K562 (cell line): ENCODE data around the gene EPB42. TPM values are rescaled to one million over a fixed set of nuclear protein-coding genes. Genes with fewer than 3 reads are reported as not detected.

Experiments
- ATAC-seq: fragments of 200-7000 bp; cut with Tn5 transposase; 3 replicates; pipeline ENCODE4 v1.9.1; 2020; ENCODE audit warnings: moderate library complexity
- BruUV-seq: library from RNA; stranded (reverse); fragments of 400-500 nt; replicated peaks from 2 replicates; lab custom pipeline; 2021; lab: Mats Ljungman, UMichigan
- CTCF ChIA-PET: fragments of 300-600 bp; formaldehyde crosslinking; extraction: SDS; loops from one replicate; lab custom pipeline; 2021; ENCODE audit warnings: low intra/inter-chr PET ratio; lab: Yijun Ruan, JAX
- POLR2A ChIA-PET: fragments of 300-600, 350-650 bp; sonication (Branson Sonifier 250); formaldehyde crosslinking; extraction: SDS; loops from one replicate; lab custom pipeline; 2021; ENCODE audit warnings: antibody characterized with exemption, inconsistent platforms; lab: Yijun Ruan, JAX
- DNase-seq, 4 experiments: peaks; one replicate each; pipeline versions ENCODE4 v3.0.0 to v3.0.0-alpha.2; 2011 to 2018; ENCODE audit warnings: low spot score in 3 of 4, mixed read lengths in 3 of 4; ENCODE audit errors: extremely low read depth in 1 of 4
- FAIRE-seq: peaks from 2 replicates; lab custom pipeline; 2011; peaks lifted over from hg19 to GRCh38; lab: Jason Lieb, UNC
- H2AFZ ChIP-seq: 2 replicates; pipeline ENCODE4 v1.6.0; 2011; ENCODE audit warnings: low read depth, low read length, control low read depth, inconsistent platforms
- H3K27ac ChIP-seq: fragments of 200-600 bp; 3 replicates; pipeline ENCODE4 v1.8.0; 2011; ENCODE audit warnings: low read depth, mild to moderate bottlenecking, control low read depth, inconsistent platforms, low read length, moderate library complexity, mixed read lengths; ENCODE audit errors: extremely low read depth
- H3K27me3 ChIP-seq, 2 experiments: fragments of 300-600 bp in 1 of 2; 2 replicates in 1 of 2; 3 replicates in 1 of 2; pipeline versions ENCODE4 v1.6.0 to v1.8.0; 2011; ENCODE audit warnings: inconsistent platforms in 2 of 2, low read length in 2 of 2, mild to moderate bottlenecking in 1 of 2, mixed read lengths in 1 of 2, moderate library complexity in 1 of 2; ENCODE audit not compliant: control insufficient read depth in 2 of 2, insufficient read depth in 2 of 2
- H3K36me3 ChIP-seq: fragments of 300-600 bp; 3 replicates; pipeline ENCODE4 v1.8.0; 2011; ENCODE audit warnings: mild to moderate bottlenecking, low read length, inconsistent platforms; ENCODE audit not compliant: control insufficient read depth, insufficient read depth
- H3K4me1 ChIP-seq, 2 experiments: fragments of 200-600 bp in 1 of 2; replicated peaks in 1 of 2; 2 replicates in 1 of 2; 3 replicates in 1 of 2; pipeline versions ENCODE4 v1.5.1 to v1.8.0; 2011; ENCODE audit warnings: inconsistent platforms in 2 of 2, low read length in 2 of 2, mild to moderate bottlenecking in 1 of 2, mixed read lengths in 1 of 2, moderate library complexity in 1 of 2; ENCODE audit not compliant: control insufficient read depth in 2 of 2, insufficient read depth in 2 of 2
- H3K4me2 ChIP-seq: 2 replicates; pipeline ENCODE4 v1.6.1; 2011; ENCODE audit warnings: low read length, control low read depth, inconsistent platforms, mixed read lengths; ENCODE audit not compliant: insufficient read depth
- H3K4me3 ChIP-seq: fragments of 200-600 bp; sonication (generic), shearing (Covaris generic); 2 replicates; pipeline ENCODE4 v1.5.1; 2016; ENCODE audit warnings: control low read depth, inconsistent platforms
- H3K79me2 ChIP-seq: fragments of 200-600 bp; 3 replicates; pipeline ENCODE4 v1.8.0; 2011; ENCODE audit warnings: low read length, inconsistent platforms; ENCODE audit not compliant: control insufficient read depth, insufficient read depth
- H3K9ac ChIP-seq, 2 experiments: 2 replicates each; pipeline versions ENCODE4 v1.6.0 to v1.6.1; 2011; ENCODE audit warnings: low read depth in 2 of 2, low read length in 2 of 2, control low read depth in 1 of 2, inconsistent platforms in 1 of 2, mild to moderate bottlenecking in 1 of 2, mixed read lengths in 1 of 2; ENCODE audit not compliant: insufficient read depth in 1 of 2
- H3K9me1 ChIP-seq: one replicate; pipeline ENCODE4 v1.6.0; 2011; ENCODE audit warnings: inconsistent platforms, mild to moderate bottlenecking, low read length, moderate library complexity; ENCODE audit not compliant: control insufficient read depth, insufficient read depth
- H3K9me3 ChIP-seq: replicated peaks from 2 replicates; pipeline ENCODE4 v1.5.1; 2011; ENCODE audit warnings: low read depth, low read length, inconsistent platforms; ENCODE audit not compliant: control insufficient read depth, insufficient read depth
- H4K20me1 ChIP-seq: replicated peaks from 2 replicates; pipeline ENCODE4 v1.6.1; 2011; ENCODE audit warnings: low read length, inconsistent platforms, mixed read lengths; ENCODE audit not compliant: control insufficient read depth, insufficient read depth
- ESRRA ChIP-seq: fragments of 450-650 bp; IDR thresholded peaks from 2 replicates; pipeline ENCODE4 v1.6.1; 2014; ENCODE audit warnings: low read depth, mild to moderate bottlenecking, moderate library complexity, borderline replicate concordance
- KLF13 ChIP-seq: fragments of 450-650 bp; IDR thresholded peaks from 2 replicates; pipeline ENCODE4 v1.6.1; 2016; ENCODE audit warnings: missing genetic modification characterization, low read depth, mild to moderate bottlenecking, missing compliant biosample characterization, moderate library complexity, borderline replicate concordance
- MITF ChIP-seq: IDR thresholded peaks from 2 replicates; pipeline ENCODE4 v1.6.1; 2014; ENCODE audit warnings: antibody characterized with exemption
- MLLT1 ChIP-seq, 2 experiments: fragments of 450-650 bp; IDR thresholded peaks; 2 replicates each; pipeline ENCODE4 v1.6.1; 2016
- POLR2B ChIP-seq: fragments of 450-650 bp; IDR thresholded peaks from 2 replicates; pipeline ENCODE4 v1.6.1; 2018; ENCODE audit warnings: low read depth; ENCODE audit not compliant: partially characterized antibody
- SAFB ChIP-seq: fragments of 200-400 bp; formaldehyde crosslinking; IDR thresholded peaks from 2 replicates; pipeline ENCODE4 v1.6.1; 2017; ENCODE audit warnings: low read depth, low read length, borderline replicate concordance
- ZC3H8 ChIP-seq: fragments of 450-650 bp; IDR thresholded peaks from 2 replicates; pipeline ENCODE4 v1.6.1; 2017
- ZKSCAN3 ChIP-seq: fragments of 250-450 bp; sonication (Bioruptor Pico); IDR thresholded peaks from 2 replicates; pipeline ENCODE4 v1.4.0; 2020
- ZNF324 ChIP-seq: fragments of 250-450 bp; sonication (Bioruptor Pico); IDR thresholded peaks from 2 replicates; pipeline ENCODE4 v1.4.0; 2020; ENCODE audit warnings: mild to moderate bottlenecking
- WGBS: fragments of 100-300 bp; shearing (Covaris generic); methylation state at CpG from one replicate; pipeline ENCODE4 v1.1.6; 2016; ENCODE audit warnings: low coverage, mixed read lengths; ENCODE audit not compliant: insufficient coverage; ENCODE audit errors: missing lambda C conversion rate; 5-methylcytosine and 5-hydroxymethylcytosine counted together
- in situ Hi-C: fragments of 300-500 bp; cut with MboI; formaldehyde crosslinking; loops from 4 replicates; pipeline ENCODE4 v1.15.0; 2018; ENCODE audit warnings: inconsistent platforms, mixed read lengths
- intact Hi-C: fragments of 100-400 bp; cut with micrococcal nuclease; formaldehyde crosslinking; loops from 2 replicates; pipeline ENCODE4 v1.14.2; 2022
- polyA plus RNA-seq, 8 experiments: library from polyadenylated mRNA; depleted of rRNA in 4 of 8; stranded (reverse) in 5 of 8; unstranded in 3 of 8; fragments of >200 nt; fragmentation: Nextera tagmentation in 2 of 8; fragmentation: Illumina TruSeq in 1 of 8; extraction: Ambion mirVana in 2 of 8; extraction: Trizol in 1 of 8; gene quantifications; 2 replicates each; pipeline versions ENCODE4 v1.2.1 to v1.2.3, GENCODE V29; 2011 to 2014; ENCODE audit warnings: inconsistent platforms in 1 of 8, missing spikeins in 1 of 8
- total RNA-seq, 7 experiments: library from RNA; depleted of rRNA in 6 of 7; stranded (reverse); fragments of >200 nt in 6 of 7; fragmentation: Illumina TruSeq in 2 of 7; extraction: Trizol in 2 of 7; gene quantifications; 2 replicates each; pipeline versions ENCODE4 v1.2.1 to v1.2.3, GENCODE V29; 2011 to 2021; ENCODE audit warnings: low replicate concordance in 1 of 7
- TF ChIP-seq, protein P1 (sequence below): sonication (generic); formaldehyde crosslinking; IDR thresholded peaks from 2 replicates; pipeline ENCODE4 v1.8.1; 2023; ENCODE audit warnings: mild to moderate bottlenecking, missing genetic modification reagents
- TF ChIP-seq, protein P2 (sequence below): fragments of 450-650 bp; formaldehyde crosslinking; IDR thresholded peaks from 2 replicates; pipeline ENCODE4 v1.4.0; 2020; ENCODE audit warnings: mild to moderate bottlenecking, moderate library complexity

The EPB42 gene
- total and polyA plus RNA-seq, 9 of the 15 experiments (the other 6 are each of a cell fraction or from before 2014, with no cell fraction given): 0.38 to 2.3 (median 1.4) TPM

- Histone ChIP-seq H3K27me3 (no peaks in the 10 kb centered on the region), H3K36me3 (no peaks in the 10 kb centered on the region), H3K4me1 (peaks cover 14 to 25% of the 10 kb centered on the region in 2 experiments; a peak in 4 of 5 replicates), H3K9me3 (no peaks in the 10 kb centered on the region), H2AFZ (no peak overlapping the region), H3K4me3 (no peak overlapping the region), H3K4me2 (no peak overlapping the region), H3K9me1 (no peaks in the 10 kb centered on the region), H3K79me2 (no peaks in the 10 kb centered on the region), H4K20me1 (no peaks in the 10 kb centered on the region), H3K27ac (no peak overlapping the region), H3K9ac (no peak overlapping the region)
- ATAC-seq (no peak), FAIRE-seq (no peak), DNase-seq (no peak)
- BruUV-seq: no TSS peak
- in situ Hi-C loops: no loop called here
- intact Hi-C loops: no loop called here
- ChIA-PET CTCF (interaction anchor here (0.7 to 2.1 kb wide), 2 partner anchors 58 to 504 kb away, joined by 3 to 15 read pairs; no protein-coding TSS in a partner anchor), POLR2A (interaction anchor here (1.3 to 1.8 kb wide), 4 partner anchors 8 to 58 kb away, joined by 4 to 9 read pairs (median 6); no protein-coding TSS in a partner anchor)
- WGBS: 96% methylated on average over 20 of the region's 57 CpGs
- TF ChIP-seq ZNF324 (no peak), SAFB (no peak), MLLT1 (IDR thresholded peaks at IDR 0.05) (no peak), MITF (no peak), ZC3H8 (no peak), POLR2B (no peak), ZKSCAN3 (CRISPR knock-in tag) (no peak), ESRRA (no peak), KLF13 (no peak)
- TF ChIP-seq, protein P1, sequence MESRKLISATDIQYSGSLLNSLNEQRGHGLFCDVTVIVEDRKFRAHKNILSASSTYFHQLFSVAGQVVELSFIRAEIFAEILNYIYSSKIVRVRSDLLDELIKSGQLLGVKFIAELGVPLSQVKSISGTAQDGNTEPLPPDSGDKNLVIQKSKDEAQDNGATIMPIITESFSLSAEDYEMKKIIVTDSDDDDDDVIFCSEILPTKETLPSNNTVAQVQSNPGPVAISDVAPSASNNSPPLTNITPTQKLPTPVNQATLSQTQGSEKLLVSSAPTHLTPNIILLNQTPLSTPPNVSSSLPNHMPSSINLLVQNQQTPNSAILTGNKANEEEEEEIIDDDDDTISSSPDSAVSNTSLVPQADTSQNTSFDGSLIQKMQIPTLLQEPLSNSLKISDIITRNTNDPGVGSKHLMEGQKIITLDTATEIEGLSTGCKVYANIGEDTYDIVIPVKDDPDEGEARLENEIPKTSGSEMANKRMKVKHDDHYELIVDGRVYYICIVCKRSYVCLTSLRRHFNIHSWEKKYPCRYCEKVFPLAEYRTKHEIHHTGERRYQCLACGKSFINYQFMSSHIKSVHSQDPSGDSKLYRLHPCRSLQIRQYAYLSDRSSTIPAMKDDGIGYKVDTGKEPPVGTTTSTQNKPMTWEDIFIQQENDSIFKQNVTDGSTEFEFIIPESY (CRISPR knock-in tag): no peak
- TF ChIP-seq, protein P2, sequence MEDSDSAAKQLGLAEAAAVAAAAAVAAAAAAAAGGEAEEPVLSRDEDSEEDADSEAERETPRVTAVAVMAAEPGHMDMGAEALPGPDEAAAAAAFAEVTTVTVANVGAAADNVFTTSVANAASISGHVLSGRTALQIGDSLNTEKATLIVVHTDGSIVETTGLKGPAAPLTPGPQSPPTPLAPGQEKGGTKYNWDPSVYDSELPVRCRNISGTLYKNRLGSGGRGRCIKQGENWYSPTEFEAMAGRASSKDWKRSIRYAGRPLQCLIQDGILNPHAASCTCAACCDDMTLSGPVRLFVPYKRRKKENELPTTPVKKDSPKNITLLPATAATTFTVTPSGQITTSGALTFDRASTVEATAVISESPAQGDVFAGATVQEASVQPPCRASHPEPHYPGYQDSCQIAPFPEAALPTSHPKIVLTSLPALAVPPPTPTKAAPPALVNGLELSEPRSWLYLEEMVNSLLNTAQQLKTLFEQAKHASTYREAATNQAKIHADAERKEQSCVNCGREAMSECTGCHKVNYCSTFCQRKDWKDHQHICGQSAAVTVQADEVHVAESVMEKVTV: no peak
These were observed 5.9 kb upstream of the EPB42 start for GRCh38 chr15:43226436-43227305.
